ENCODE data around the gene ENAM.

GRCh38 chr4:70607334-70607853 lies 21.1 kb upstream of the ENAM start:
- TF ChIP-seq CTCF (IDR thresholded peaks at IDR 0.05 in 8 of 11, conservative IDR thresholded peaks at IDR 0.05 in 3 of 11) = no peak
- TF ChIP-seq POLR2A (IDR thresholded peaks at IDR 0.05) = no peak
- no peak for TF ChIP-seq POLR2AphosphoS5 (IDR thresholded peaks at IDR 0.05)
